SK-N-SH (cell line): ENCODE results near the gene RPF1. TPM values are rescaled to one million over a fixed set of nuclear protein-coding genes. Genes with fewer than 3 reads are reported as not detected.

Experiments used
- CTCF ChIA-PET: fragments of 300-600, 350-600 bp; formaldehyde crosslinking; extraction: SDS; loops from one replicate; lab custom pipeline; 2021; lab: Yijun Ruan, JAX
- POLR2A ChIA-PET: fragments of 350-600 bp; sonication (Branson Sonifier 250); formaldehyde crosslinking; extraction: SDS; loops from one replicate; lab custom pipeline; 2020; ENCODE audit warnings: antibody characterized with exemption, inconsistent platforms; lab: Yijun Ruan, JAX
- DNase-seq: peaks from one replicate; pipeline ENCODE4 v3.0.0; 2012
- H2AFZ ChIP-seq: fragments of 200-600 bp; sonication (generic); 2 replicates; pipeline ENCODE4 v1.8.1; 2016; ENCODE audit warnings: antibody characterized with exemption, mild to moderate bottlenecking, low read depth
- H3F3A ChIP-seq: fragments of 200-600 bp; sonication (generic); replicated peaks from 2 replicates; pipeline ENCODE3; 2016; ENCODE audit warnings: antibody characterized with exemption, mild to moderate bottlenecking; ENCODE audit not compliant: insufficient read depth
- H3K27ac ChIP-seq, 2 experiments: fragments of 200-500 bp in 1 of 2; fragments of 200-600 bp in 1 of 2; sonication (Bioruptor generic) in 1 of 2; sonication (generic), shearing (Covaris generic) in 1 of 2; 2 replicates each; pipeline versions ENCODE4 v1.5.1 to v1.6.1; 2014 to 2016; ENCODE audit warnings: low read depth in 2 of 2, inconsistent platforms in 1 of 2, low read length in 1 of 2, mild to moderate bottlenecking in 1 of 2, mixed read lengths in 1 of 2
- H3K27me3 ChIP-seq: fragments of 200-600 bp; sonication (generic), shearing (Covaris generic); 2 replicates; pipeline ENCODE4 v1.6.1; 2016; ENCODE audit warnings: mixed run types; ENCODE audit not compliant: insufficient read depth
- H3K36me3 ChIP-seq, 2 experiments: fragments of 200-500 bp in 1 of 2; fragments of 200-600 bp in 1 of 2; sonication (Bioruptor generic) in 1 of 2; sonication (generic) in 1 of 2; replicated peaks in 1 of 2; 2 replicates each; pipeline versions ENCODE3 to v1.5.1; 2014 to 2016; ENCODE audit warnings: low read length in 1 of 2, mild to moderate bottlenecking in 1 of 2; ENCODE audit not compliant: insufficient read depth in 2 of 2, control insufficient read depth in 1 of 2
- H3K4me1 ChIP-seq, 2 experiments: fragments of 200-500 bp in 1 of 2; fragments of 200-600 bp in 1 of 2; sonication (Bioruptor generic) in 1 of 2; sonication (generic), shearing (Covaris generic) in 1 of 2; 2 replicates each; pipeline versions ENCODE4 v1.5.1 to v1.6.1; 2014 to 2016; ENCODE audit warnings: low read depth in 1 of 2, low read length in 1 of 2, mixed run types in 1 of 2; ENCODE audit not compliant: insufficient read depth in 2 of 2, control insufficient read depth in 1 of 2
- H3K4me2 ChIP-seq: fragments of 200-600 bp; sonication (generic), shearing (Covaris generic); 2 replicates; pipeline ENCODE4 v1.6.1; 2017; ENCODE audit warnings: mixed run types
- H3K4me3 ChIP-seq, 2 experiments: fragments of 200-500 bp in 1 of 2; fragments of 200-600 bp in 1 of 2; sonication (Bioruptor generic) in 1 of 2; sonication (generic), shearing (Covaris generic) in 1 of 2; 2 replicates each; pipeline versions ENCODE4 v1.5.1 to v1.8.1; 2014 to 2016; ENCODE audit warnings: low read depth in 2 of 2, inconsistent platforms in 1 of 2, low read length in 1 of 2, mild to moderate bottlenecking in 1 of 2, mixed read lengths in 1 of 2, moderate library complexity in 1 of 2
- H3K79me2 ChIP-seq: fragments of 200-600 bp; sonication (generic); 2 replicates; pipeline ENCODE4 v1.8.1; 2017; ENCODE audit warnings: mild to moderate bottlenecking; ENCODE audit not compliant: insufficient read depth
- H3K9ac ChIP-seq: fragments of 200-600 bp; sonication (generic); 2 replicates; pipeline ENCODE4 v1.6.1; 2017; ENCODE audit warnings: mixed run types
- H3K9me2 ChIP-seq: fragments of 200-600 bp; sonication (generic); 2 replicates; pipeline ENCODE4 v1.6.1; 2017; ENCODE audit warnings: mixed run types
- H3K9me3 ChIP-seq: fragments of 200-600 bp; sonication (generic); 2 replicates; pipeline ENCODE4 v1.6.1; 2017; ENCODE audit warnings: mixed run types, mild to moderate bottlenecking, moderate library complexity
- H4K20me1 ChIP-seq: fragments of 200-600 bp; sonication (generic); 2 replicates; pipeline ENCODE4 v1.6.1; 2017; ENCODE audit warnings: mild to moderate bottlenecking, mixed run types; ENCODE audit not compliant: insufficient read depth
- CTCF ChIP-seq: fragments of 200-600 bp; sonication (generic); IDR thresholded peaks from 2 replicates; pipeline ENCODE4 v1.6.1; 2017; ENCODE audit warnings: antibody characterized with exemption, mild to moderate bottlenecking, moderate library complexity
- EP300 ChIP-seq, 2 experiments: IDR thresholded peaks; 2 replicates each; pipeline versions ENCODE4 v1.4.0 to v1.6.1; 2012; ENCODE audit warnings: borderline replicate concordance in 1 of 2, low read depth in 1 of 2, low read length in 1 of 2
- EZH2phosphoT487 ChIP-seq: fragments of 200-600 bp; sonication (generic); IDR thresholded peaks from 2 replicates; pipeline ENCODE4 v1.6.1; 2017; ENCODE audit warnings: low read depth, mixed run types, mild to moderate bottlenecking, antibody characterized with exemption, moderate library complexity, borderline replicate concordance
- FOXM1 ChIP-seq: IDR thresholded peaks from 2 replicates; pipeline ENCODE4 v1.4.0; 2012; ENCODE audit warnings: low read depth, mild to moderate bottlenecking
- GATA2 ChIP-seq: sonication (generic); formaldehyde crosslinking; IDR thresholded peaks from 2 replicates; pipeline ENCODE4 v1.5.0; 2020; ENCODE audit warnings: mild to moderate bottlenecking, missing genetic modification reagents
- IRF3 ChIP-seq: fragments of 150-350 bp; IDR thresholded peaks from 2 replicates; pipeline ENCODE4 v1.6.1; 2016; ENCODE audit warnings: mild to moderate bottlenecking, low read depth, low read length
- JUND ChIP-seq: IDR thresholded peaks from 2 replicates; pipeline ENCODE4 v1.4.0; 2012
- MXI1 ChIP-seq: IDR thresholded peaks from 2 replicates; pipeline ENCODE4 v1.6.1; 2012; ENCODE audit warnings: mild to moderate bottlenecking, low read depth, low read length, improper control_type of control experiment
- NRF1 ChIP-seq: IDR thresholded peaks from 2 replicates; pipeline ENCODE4 v1.6.1; 2012; ENCODE audit warnings: low read depth, mild to moderate bottlenecking, low read length
- POLR2AphosphoS5 ChIP-seq: IDR thresholded peaks from 2 replicates; pipeline ENCODE4 v1.6.1; 2012; ENCODE audit warnings: low read depth, low read length
- RAD21 ChIP-seq: IDR thresholded peaks from 2 replicates; pipeline ENCODE4 v1.6.1; 2012; ENCODE audit warnings: mild to moderate bottlenecking, low read length
- RCOR1 ChIP-seq: fragments of 150-350 bp; IDR thresholded peaks from 2 replicates; pipeline ENCODE4 v1.6.1; 2017; ENCODE audit warnings: antibody characterized with exemption, low read length
- REST ChIP-seq: IDR thresholded peaks from 2 replicates; pipeline ENCODE4 v1.6.1; 2012; ENCODE audit warnings: mild to moderate bottlenecking, low read depth, low read length, moderate library complexity
- RXRA ChIP-seq: IDR thresholded peaks from 2 replicates; pipeline ENCODE4 v1.4.0; 2012; ENCODE audit warnings: low read depth, mild to moderate bottlenecking, borderline replicate concordance
- SIN3A ChIP-seq: IDR thresholded peaks from 2 replicates; pipeline ENCODE4 v1.6.1; 2012; ENCODE audit warnings: low read depth, mild to moderate bottlenecking, low read length, moderate library complexity, borderline replicate concordance
- SMC3 ChIP-seq: IDR thresholded peaks from 2 replicates; pipeline ENCODE4 v1.6.1; 2012; ENCODE audit warnings: low read depth, low read length, improper control_type of control experiment
- TAF1 ChIP-seq: IDR thresholded peaks from 2 replicates; pipeline ENCODE4 v1.6.1; 2012; ENCODE audit warnings: low read depth, mild to moderate bottlenecking, low read length, moderate library complexity, borderline replicate concordance
- TCF12 ChIP-seq: IDR thresholded peaks from 2 replicates; pipeline ENCODE4 v1.4.0; 2012
- TEAD4 ChIP-seq: IDR thresholded peaks from 2 replicates; pipeline ENCODE4 v1.4.0; 2012; ENCODE audit warnings: mild to moderate bottlenecking, borderline replicate concordance; ENCODE audit not compliant: insufficient read depth
- USF1 ChIP-seq: IDR thresholded peaks from 2 replicates; pipeline ENCODE4 v1.4.0; 2012; ENCODE audit warnings: low read depth, borderline replicate concordance
- USF2 ChIP-seq: fragments of 150-350 bp; IDR thresholded peaks from 2 replicates; pipeline ENCODE4 v1.6.1; 2017; ENCODE audit warnings: antibody characterized with exemption, low read length, low read depth, borderline replicate concordance
- WGBS: methylation state at CpG from one replicate; pipeline ENCODE4 v1.1.6; 2017; ENCODE audit warnings: low lambda C conversion rate; 5-methylcytosine and 5-hydroxymethylcytosine counted together
- polyA plus RNA-seq, 3 experiments: library from polyadenylated mRNA; depleted of rRNA; stranded (reverse); fragments of >200 nt; gene quantifications; 2 replicates each; pipeline ENCODE4 v1.2.3, GENCODE V29; 2012

RPF1 gene
- polyA plus RNA-seq, 1 of the 3 experiments (the other 2 are of a cell fraction) = 22.6 TPM

GRCh38 chr1:84524590-84524989 lies 45.5 kb downstream of the RPF1 start:
- H3K9me3 ChIP-seq = 0 out of 2 replicates have a peak, but pooled peaks cover 11% of the 10 kb centered on the region
- H4K20me1 ChIP-seq = no peaks in the 10 kb centered on the region
- H2AFZ ChIP-seq = no peak overlapping the region
- H3K27me3 ChIP-seq = no peaks in the 10 kb centered on the region
- CTCF ChIA-PET = interaction anchor here (1.3 kb wide), 1 partner anchor 17 kb away, joined by 3 read pairs; no protein-coding TSS in a partner anchor
- no peaks in the 10 kb centered on the region for H3K79me2 ChIP-seq
- H3K27ac ChIP-seq = no peak overlapping the region
- no peak overlapping the region for H3K4me3 ChIP-seq
- TF ChIP-seq MXI1 (no peak), EZH2phosphoT487 (no peak), RAD21 (no peak), CTCF (no peak), TCF12 (no peak), NRF1 (no peak), EP300 (IDR thresholded peaks at IDR 0.05; ENCODE audit: borderline replicate concordance in 1 of 2, low read depth in 1 of 2, low read length in 1 of 2) (no peak), SIN3A (no peak), TAF1 (no peak), RXRA (no peak), GATA2 (CRISPR knock-in tag) (no peak), USF2 (no peak), TEAD4 (no peak), USF1 (no peak)
- peaks cover 0 to 14% of the 10 kb centered on the region in 2 experiments for H3K36me3 ChIP-seq
- H3K9ac ChIP-seq = no peak overlapping the region
- DNase-seq = no peak
- H3F3A ChIP-seq = no peaks in the 10 kb centered on the region
- no peaks in the 10 kb centered on the region for H3K4me1 ChIP-seq
- POLR2A ChIA-PET = no interaction called here
- no peak overlapping the region for H3K4me2 ChIP-seq
- 0 out of 2 replicates have a peak, but pooled peaks cover 3% of the 10 kb centered on the region for H3K9me2 ChIP-seq

GRCh38 chr1:84525779-84526178 lies 46.7 kb downstream of the RPF1 start:
- POLR2A ChIA-PET = no interaction called here

More at GRCh38 chr1:84525779-84526178, 46.7 kb downstream of the RPF1 start:
- 100% methylated on average over 1 of the region's 1 CpG for WGBS
- no peak overlapping the region for H3K4me2 ChIP-seq
- TF ChIP-seq POLR2AphosphoS5 (no peak), SMC3 (no peak), IRF3 (no peak), JUND (no peak), REST (no peak), SIN3A (no peak), FOXM1 (no peak), RCOR1 (no peak), EP300 (IDR thresholded peaks at IDR 0.05; ENCODE audit: borderline replicate concordance in 1 of 2, low read depth in 1 of 2, low read length in 1 of 2) (no peak)
- H3K27me3 ChIP-seq = no peaks in the 10 kb centered on the region
- H3F3A ChIP-seq = no peaks in the 10 kb centered on the region
- H3K4me1 ChIP-seq = no peaks in the 10 kb centered on the region
- H4K20me1 ChIP-seq = no peaks in the 10 kb centered on the region
- CTCF ChIA-PET = interaction anchor here (0.6 to 1.2 kb wide), 2 partner anchors 17 to 254 kb away, joined by 3 to 4 read pairs; no protein-coding TSS in a partner anchor
- H3K9ac ChIP-seq = no peak overlapping the region
- H3K9me3 ChIP-seq = 0 out of 2 replicates have a peak, but pooled peaks cover 11% of the 10 kb centered on the region
- H2AFZ ChIP-seq = no peak overlapping the region
- no peaks in the 10 kb centered on the region for H3K79me2 ChIP-seq
- no peak for DNase-seq
- H3K36me3 ChIP-seq = peaks cover 0 to 14% of the 10 kb centered on the region in 2 experiments
- H3K9me2 ChIP-seq = 0 out of 2 replicates have a peak, but pooled peaks cover 3% of the 10 kb centered on the region
- no peak overlapping the region for H3K4me3 ChIP-seq
- H3K27ac ChIP-seq = no peak overlapping the region
